Ammon's horn (tissue), 1 donor: Measurements from ENCODE around the gene UBASH3A.

ENCODE experiments used
- DNase-seq: peaks from one replicate; pipeline ENCODE4 v3.0.0-alpha.2; 2016; ENCODE audit warnings: low spot score

UBASH3A gene

GRCh38 chr21:42374864-42375499 lies 28.7 kb upstream of the UBASH3A start:
- no peak for DNase-seq

GRCh38 chr21:42375506-42375905 lies 28.2 kb upstream of the UBASH3A start:
- DNase-seq, result no peak

- DNase-seq, result no peak
Observed at GRCh38 chr21:42375966-42376337, 27.8 kb upstream of the UBASH3A start.

GRCh38 chr21:42376338-42376982 lies 27.2 kb upstream of the UBASH3A start:
- no peak for DNase-seq

- no peak for DNase-seq
Observed at GRCh38 chr21:42377211-42377950, 26.3 kb upstream of the UBASH3A start.

- no peak for DNase-seq
Observed at GRCh38 chr21:42377951-42378340, 25.8 kb upstream of the UBASH3A start.

GRCh38 chr21:42378418-42378817 lies 25.3 kb upstream of the UBASH3A start:
- no peak for DNase-seq

GRCh38 chr21:42379426-42380215 lies 24.1 kb upstream of the UBASH3A start:
- DNase-seq, result no peak

GRCh38 chr21:42381347-42381984 lies 22.2 kb upstream of the UBASH3A start:
- DNase-seq, result no peak

- DNase-seq, result no peak
Observed at GRCh38 chr21:42382915-42383314, 20.8 kb upstream of the UBASH3A start.

- no peak for DNase-seq
Observed at GRCh38 chr21:42383331-42383730, 20.4 kb upstream of the UBASH3A start.

- DNase-seq, result no peak
Observed at GRCh38 chr21:42384156-42384945, 19.4 kb upstream of the UBASH3A start.

- DNase-seq, result no peak
Observed at GRCh38 chr21:42384989-42385388, 18.7 kb upstream of the UBASH3A start.

GRCh38 chr21:42385619-42386018 lies 18.1 kb upstream of the UBASH3A start:
- no peak for DNase-seq

- no peak for DNase-seq
Observed at GRCh38 chr21:42386034-42386591, 17.6 kb upstream of the UBASH3A start.

- no peak for DNase-seq
Observed at GRCh38 chr21:42387164-42387563, 16.5 kb upstream of the UBASH3A start.

- DNase-seq, result no peak
Observed at GRCh38 chr21:42387843-42388340, 15.8 kb upstream of the UBASH3A start.

- DNase-seq, result no peak
Observed at GRCh38 chr21:42388740-42389448, 14.8 kb upstream of the UBASH3A start.

- no peak for DNase-seq
Observed at GRCh38 chr21:42389449-42389835, 14.3 kb upstream of the UBASH3A start.

GRCh38 chr21:42390193-42390592 lies 13.5 kb upstream of the UBASH3A start:
- no peak for DNase-seq
